ENCODE results near the gene PANX3.
"Not testable (repeated sequence)": the region's sequence is repeated elsewhere in the genome, so short reads cannot be mapped to it uniquely, and the experiment has no call there.

The PANX3 gene, protein sequence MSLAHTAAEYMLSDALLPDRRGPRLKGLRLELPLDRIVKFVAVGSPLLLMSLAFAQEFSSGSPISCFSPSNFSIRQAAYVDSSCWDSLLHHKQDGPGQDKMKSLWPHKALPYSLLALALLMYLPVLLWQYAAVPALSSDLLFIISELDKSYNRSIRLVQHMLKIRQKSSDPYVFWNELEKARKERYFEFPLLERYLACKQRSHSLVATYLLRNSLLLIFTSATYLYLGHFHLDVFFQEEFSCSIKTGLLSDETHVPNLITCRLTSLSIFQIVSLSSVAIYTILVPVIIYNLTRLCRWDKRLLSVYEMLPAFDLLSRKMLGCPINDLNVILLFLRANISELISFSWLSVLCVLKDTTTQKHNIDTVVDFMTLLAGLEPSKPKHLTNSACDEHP

GRCh38 chr11:124611064-124611463 lies at the start of gene PANX3:
Gene PANX3 (plus strand): TSS chr11:124611428. CDS start chr11:124611557, 129 bp downstream.
- H3K27ac ChIP-seq = no peak within 1 kb of the TSS

GRCh38 chr11:124569697-124570096 lies 41.5 kb upstream of the PANX3 start, which contains the start of gene OR8A1:
Gene OR8A1 (plus strand): TSS chr11:124569997. CDS start chr11:124570120, 123 bp downstream.
- H3K4me3 ChIP-seq = no peak within 1 kb of the TSS
- H3K27ac ChIP-seq = no peak within 1 kb of the TSS

More at GRCh38 chr11:124611064-124611463, at the start of gene PANX3:
- H3K4me3 ChIP-seq = no peak within 1 kb of the TSS

- H3K27ac ChIP-seq = no peak overlapping the region
- no peak overlapping the region for H3K4me3 ChIP-seq
Measured at GRCh38 chr11:124570160-124570559, 41.1 kb upstream of the PANX3 start.

GRCh38 chr11:124577716-124578427 lies 33.4 kb upstream of the PANX3 start:
- H3K27ac ChIP-seq = no peak overlapping the region
- H3K4me3 ChIP-seq = no peak overlapping the region

GRCh38 chr11:124578761-124579160 lies 32.5 kb upstream of the PANX3 start:
- H3K4me3 ChIP-seq = no peak overlapping the region
- H3K27ac ChIP-seq = no peak overlapping the region

DNA sequence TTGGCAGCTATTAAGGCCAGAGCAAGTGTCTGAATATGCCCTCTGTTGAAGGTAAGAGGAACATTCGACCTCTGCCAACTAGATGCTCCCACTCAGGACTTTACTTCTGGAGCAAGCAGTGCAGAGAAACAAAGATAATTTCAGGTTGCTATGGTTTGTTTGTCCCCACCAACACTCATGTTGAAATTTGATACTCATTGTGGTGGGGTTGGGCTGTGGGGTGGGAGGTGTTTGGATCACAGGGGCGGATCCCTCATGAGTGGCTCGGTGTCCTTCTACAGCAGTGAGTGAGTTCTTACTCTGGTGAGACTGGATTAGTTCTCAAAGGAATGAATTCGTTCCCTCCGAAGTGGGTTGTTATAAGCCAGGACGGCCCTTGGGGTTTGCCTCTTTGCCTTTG lies 29.4 kb upstream of the PANX3 start:
- no peak overlapping the region for H3K27ac ChIP-seq
- no peak overlapping the region for H3K4me3 ChIP-seq

DNA sequence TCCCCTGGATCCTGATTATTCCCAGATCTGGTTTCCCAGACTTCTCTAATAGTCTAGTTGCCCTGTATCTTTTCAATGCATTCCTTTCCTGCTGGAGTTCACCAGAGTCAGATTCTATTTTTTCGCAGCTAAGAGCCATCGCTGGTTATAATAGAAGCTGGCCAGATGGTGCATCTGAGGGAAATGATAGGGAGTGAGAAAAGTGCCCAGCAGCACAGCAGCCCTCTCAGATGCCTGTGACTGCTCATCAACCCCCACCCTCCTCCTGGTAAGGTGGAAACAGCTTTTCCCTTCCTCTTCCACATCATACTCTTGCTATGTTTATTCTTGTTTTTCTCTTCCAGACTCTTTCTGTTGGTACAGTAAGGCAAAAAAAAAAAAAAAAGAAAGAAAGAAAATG lies 28.7 kb upstream of the PANX3 start:
- H3K27ac ChIP-seq = no peak overlapping the region
- H3K4me3 ChIP-seq = no peak overlapping the region

DNA sequence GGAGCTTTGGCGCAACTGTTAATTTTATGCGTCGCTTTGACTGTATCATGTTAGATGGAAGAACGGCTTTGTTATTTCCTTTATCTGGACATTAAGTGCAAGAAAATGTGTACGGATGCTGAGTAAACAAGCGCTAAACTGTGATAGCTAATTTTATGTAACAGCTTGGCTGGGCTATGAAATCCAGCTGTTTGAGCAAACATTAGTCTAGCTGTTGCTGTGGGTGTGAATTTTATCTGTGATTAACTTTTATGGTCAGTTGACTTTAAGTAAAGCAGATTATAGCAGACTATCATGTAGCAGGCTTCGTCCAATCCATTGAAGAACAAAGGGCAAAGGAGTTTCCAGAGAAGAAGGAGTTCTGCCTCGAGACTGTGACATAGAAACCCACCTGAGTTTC lies 27.4 kb upstream of the PANX3 start:
- no peak overlapping the region for H3K27ac ChIP-seq
- no peak overlapping the region for H3K4me3 ChIP-seq

- H3K27ac ChIP-seq = no peak overlapping the region
- H3K4me3 ChIP-seq = no peak overlapping the region
Measured at GRCh38 chr11:124584681-124585372, 26.4 kb upstream of the PANX3 start.

DNA sequence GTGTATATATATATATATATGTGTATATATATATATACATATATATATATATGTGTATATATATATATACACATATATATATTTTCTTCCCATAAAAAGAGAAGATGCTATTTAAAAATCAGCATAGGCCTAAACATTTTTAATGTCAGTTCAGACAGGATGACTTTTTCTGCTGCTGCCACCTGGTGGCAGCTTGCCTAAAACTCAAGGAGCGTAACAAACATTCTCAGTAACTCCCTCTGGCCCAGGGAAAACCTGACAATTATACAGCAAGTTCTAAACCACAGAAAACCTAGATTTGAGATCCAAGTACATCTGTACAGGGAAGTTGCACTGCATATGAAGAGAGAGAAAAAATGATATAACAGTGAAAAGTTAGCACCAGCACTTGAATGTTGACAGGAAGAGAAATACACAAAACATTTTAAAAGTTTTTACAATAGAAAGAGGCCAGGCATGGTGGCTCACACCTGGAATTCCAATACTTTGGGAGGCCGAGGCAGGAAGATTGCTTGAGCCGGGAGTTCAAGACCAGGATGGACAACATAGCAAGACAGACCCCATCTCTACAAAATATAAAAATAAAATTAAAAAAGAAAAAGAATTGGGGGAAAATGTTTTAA lies 24.9 kb upstream of the PANX3 start:
- Histone ChIP-seq H3K4me3 (no peak overlapping the region), H3K27ac (no peak overlapping the region)

DNA sequence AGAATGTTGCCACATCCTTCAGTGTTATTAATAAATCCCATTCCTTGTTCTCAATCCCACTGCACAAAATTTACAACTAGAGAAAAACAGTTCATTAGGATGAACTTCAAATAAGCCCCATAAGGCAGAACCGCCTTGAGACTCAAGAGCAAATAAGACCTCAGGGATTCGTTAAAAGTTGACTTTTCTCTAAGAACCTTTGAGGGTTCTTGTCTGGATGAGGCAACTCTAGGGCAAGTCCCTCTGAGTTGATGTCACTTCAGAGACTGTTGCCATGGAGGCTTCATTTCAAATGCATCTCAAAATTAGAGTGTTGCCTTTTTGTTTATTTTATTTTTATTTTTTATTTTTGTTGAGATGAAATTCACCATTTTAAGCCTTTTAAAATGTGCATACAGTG lies 19.8 kb upstream of the PANX3 start:
- Histone ChIP-seq H3K4me3 (no peak overlapping the region), H3K27ac (no peak overlapping the region)

DNA sequence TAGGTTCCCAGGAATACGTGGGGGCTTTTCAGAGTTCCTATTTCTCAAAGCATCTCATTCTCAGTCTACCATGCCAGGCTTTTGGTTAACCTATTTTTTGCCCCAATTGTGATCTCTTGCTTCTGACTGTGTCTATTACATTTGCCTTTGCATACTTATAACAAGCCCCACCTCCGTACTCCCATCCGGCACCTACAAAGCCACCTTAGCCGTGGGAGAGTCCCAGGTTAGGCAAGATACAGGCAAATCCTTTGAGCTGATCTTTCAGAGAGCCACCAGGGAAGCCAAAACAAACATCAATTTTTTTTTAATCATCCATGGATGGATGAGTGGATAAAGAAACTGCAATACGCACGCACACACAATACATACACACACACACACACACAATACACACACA lies 18.6 kb upstream of the PANX3 start:
- Histone ChIP-seq H3K27ac (no peak overlapping the region), H3K4me3 (no peak overlapping the region)

DNA sequence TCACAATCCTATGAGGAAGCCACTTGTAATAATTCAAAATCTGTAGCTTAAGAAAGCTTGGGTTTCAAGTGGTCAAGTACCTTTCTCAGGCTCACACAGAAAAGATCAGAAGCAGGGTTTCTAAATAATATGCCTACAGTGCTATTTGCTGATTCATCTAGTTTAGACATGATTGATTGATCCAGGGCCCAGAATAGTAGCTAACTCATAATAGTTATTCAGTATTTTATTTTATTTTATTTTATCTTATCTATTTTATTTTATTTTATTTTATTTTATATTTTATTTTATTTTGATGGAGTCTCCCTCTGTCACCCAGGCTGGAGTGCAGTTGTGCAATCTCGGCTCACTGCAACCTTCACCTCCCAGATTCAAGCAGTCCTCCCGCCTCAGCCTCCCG lies 15.9 kb upstream of the PANX3 start:
- Histone ChIP-seq H3K27ac (no peak overlapping the region), H3K4me3 (no peak overlapping the region)

DNA sequence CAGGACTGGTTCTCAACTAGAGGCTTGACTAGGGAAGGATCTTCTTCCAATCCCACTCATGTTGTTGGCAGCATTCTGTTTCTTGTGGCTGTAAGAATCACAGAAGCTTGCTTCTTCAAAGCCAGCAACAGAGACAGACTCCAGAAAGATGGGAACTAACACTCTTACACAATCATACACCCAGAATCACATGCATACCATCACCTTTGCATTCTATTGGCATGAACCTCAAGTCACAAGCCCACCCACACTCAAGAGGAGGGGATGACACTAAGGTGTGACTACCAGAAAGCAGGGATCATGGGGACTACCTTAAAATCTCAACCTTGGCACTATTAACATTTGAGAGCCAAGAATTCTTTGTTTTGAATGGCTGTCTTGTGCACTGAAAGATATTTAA lies 13.6 kb upstream of the PANX3 start:
- no peak overlapping the region for H3K27ac ChIP-seq
- no peak overlapping the region for H3K4me3 ChIP-seq

DNA sequence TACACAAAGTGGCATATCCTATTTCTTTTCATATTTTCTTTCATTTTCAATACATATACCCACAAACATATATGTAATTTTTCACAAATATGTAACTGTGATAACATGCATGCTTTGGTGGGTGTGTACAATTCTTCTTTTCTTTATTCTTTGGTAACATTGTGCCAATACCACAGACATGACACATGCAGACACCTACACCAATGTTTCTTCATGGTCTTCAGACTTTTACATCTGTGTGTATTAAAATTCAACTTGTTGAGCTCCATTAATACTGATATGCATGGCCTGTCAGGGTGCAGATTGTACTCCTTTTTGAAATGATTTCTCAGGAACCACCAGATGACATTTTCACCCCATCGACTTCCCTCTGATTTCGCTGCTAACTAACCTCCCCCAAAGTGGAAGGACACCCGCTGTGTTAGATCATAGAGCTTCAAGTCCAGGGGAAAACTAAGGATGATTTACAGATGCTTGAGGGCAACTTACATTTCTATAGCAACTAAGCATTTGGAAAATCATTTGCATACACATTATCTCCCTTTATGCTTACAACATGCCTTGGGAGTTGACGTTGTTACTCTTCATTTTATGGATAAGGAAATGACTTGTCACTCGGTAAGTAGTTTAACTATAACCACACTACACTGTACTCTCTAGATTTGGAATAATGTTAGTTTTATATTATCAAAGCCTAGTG lies 10.5 kb upstream of the PANX3 start:
- no peak overlapping the region for H3K27ac ChIP-seq

DNA sequence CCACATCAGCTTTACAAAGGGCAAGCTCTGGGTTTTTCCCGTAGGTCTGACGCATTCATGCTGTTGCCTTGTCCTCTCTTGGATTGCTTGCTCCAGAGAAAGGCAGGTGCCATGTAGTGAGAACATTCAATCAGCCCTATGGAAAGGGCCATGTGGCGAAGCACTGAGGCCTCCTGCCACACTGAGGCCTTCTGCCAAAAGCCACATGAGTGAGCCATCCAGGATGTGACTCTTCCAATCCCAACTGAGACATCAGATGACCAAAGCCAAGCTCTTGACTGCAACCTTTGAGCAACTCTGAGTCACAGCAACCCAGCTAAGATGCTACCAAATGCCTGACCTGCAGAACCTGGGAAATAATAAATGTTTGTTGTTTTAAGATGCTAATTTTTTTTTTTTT lies 9.0 kb upstream of the PANX3 start:
- Histone ChIP-seq H3K27ac (no peak overlapping the region), H3K4me3 (no peak overlapping the region)

More for the DNA sequence above, 10.5 kb upstream of the PANX3 start:
- no peak overlapping the region for H3K4me3 ChIP-seq

DNA sequence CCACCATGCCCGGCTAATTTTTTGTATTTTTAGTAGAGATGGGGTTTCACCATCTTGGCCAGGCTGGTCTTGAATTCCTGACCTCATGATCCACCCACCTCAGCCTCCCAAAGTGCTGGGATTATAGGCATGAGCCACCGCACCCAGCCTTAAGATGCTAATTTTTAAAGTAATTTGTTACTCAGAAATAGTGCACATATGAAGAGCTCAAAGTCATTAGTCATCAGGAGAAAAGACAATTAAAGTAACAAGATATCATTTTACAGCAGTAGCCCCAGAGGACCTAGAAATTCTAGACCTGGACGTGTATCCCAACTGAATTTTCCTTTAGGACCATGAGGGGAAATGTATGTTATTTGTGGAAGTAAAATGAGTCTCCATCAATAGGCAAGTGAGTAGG lies 8.5 kb upstream of the PANX3 start:
- H3K27ac ChIP-seq, H3K4me3 ChIP-seq: not testable (repeated sequence)

DNA sequence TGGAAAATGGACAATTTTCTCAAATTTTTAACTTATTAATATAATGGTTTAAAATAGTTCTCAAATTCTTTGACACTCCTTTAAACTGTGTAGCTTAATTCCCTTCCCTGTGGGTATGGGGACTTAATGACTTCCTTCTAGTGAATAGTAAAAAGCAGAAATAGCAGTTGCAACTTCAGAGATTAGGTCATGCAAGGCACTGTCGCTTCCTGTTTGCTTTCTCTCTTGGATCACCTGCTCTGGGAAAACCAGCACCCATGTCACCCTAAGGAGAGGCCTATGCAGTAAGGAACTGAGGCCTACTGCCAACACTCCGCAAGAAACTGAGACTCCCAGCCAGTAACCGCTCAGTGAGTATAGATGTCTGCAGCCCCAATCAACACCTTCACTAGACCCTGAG lies 5.5 kb upstream of the PANX3 start:
- Histone ChIP-seq H3K4me3 (no peak overlapping the region), H3K27ac (no peak overlapping the region)

- Histone ChIP-seq H3K4me3 (no peak overlapping the region), H3K27ac (no peak overlapping the region)
Measured at GRCh38 chr11:124608147-124608546, 3.1 kb upstream of the PANX3 start.

- Histone ChIP-seq H3K27ac (no peak overlapping the region), H3K4me3 (no peak overlapping the region)
Measured at GRCh38 chr11:124610295-124610694, 933 bp upstream of the PANX3 start.
